ENCODE data around the gene BPIFB6. TPM values are rescaled to one million over a fixed set of nuclear protein-coding genes. Genes with fewer than 3 reads are reported as not detected.

BPIFB6 gene
- polyA plus RNA-seq, 2 of the 4 experiments (the other 2 are of a cell fraction) = not detected

DNA sequence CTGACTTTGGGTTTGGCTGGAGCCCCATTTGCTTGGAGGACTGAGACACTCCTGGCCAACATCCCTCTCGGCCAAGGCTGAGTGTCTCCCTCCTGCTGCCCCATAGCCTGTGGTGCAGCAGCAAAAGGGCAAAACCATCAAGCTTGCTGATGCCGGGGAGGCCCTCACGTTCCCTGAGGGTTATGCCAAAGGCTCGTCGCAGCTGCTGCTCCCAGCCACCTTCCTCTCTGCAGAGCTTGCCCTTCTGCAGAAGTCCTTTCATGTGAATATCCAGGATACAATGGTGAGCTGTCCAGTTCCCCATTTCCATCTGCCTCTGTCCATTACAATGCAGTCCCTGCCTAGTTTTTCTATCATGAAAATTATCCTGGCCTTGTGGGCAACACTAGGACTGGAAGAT is 6.0 kb downstream of the BPIFB6 start:
- no peak for FAIRE-seq
- CTCF ChIA-PET = no interaction called here
- 3% methylated on average over 5 of the region's 5 CpGs for WGBS (ENCODE audit: missing lambda C conversion rate)

DNA sequence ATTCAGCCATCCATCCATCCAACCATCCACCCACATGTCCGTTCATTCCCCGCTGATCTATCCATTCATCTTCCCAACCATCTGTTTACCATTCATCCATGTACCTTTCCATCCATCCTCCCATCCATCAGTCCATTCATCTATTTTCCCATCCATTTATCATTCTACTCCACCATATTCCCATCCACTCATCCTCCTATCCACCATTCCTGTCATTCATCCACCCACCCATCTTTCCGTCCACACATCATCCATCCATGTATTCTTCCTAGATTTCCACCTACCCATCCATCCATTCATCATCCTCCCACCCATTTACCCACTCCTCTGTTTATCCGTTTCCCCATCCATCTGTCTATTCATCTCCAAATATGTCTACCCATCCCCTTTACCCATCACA is 6.8 kb downstream of the BPIFB6 start:
- Histone ChIP-seq H3K9me3 (no peaks in the 10 kb centered on the region), H3K27ac (no peak overlapping the region), H3K4me2 (no peak overlapping the region), H3K4me3 (no peak overlapping the region), H3K4me1 (no peaks in the 10 kb centered on the region)
- TF ChIP-seq ZFP36 (IDR thresholded peaks at IDR 0.05; ENCODE audit: borderline replicate concordance, partially characterized antibody) (no peak), HOXB5 (CRISPR knock-in tag; IDR thresholded peaks at IDR 0.05) (no peak), TFCP2L1 (CRISPR knock-in tag; IDR thresholded peaks at IDR 0.05) (no peak), ZNF302 (CRISPR knock-in tag; IDR thresholded peaks at IDR 0.05) (no peak), REST (IDR thresholded peaks at IDR 0.05) (no peak), RAD21 (conservative IDR thresholded peaks at IDR 0.05 in 1 of 2, IDR thresholded peaks at IDR 0.05 in 1 of 2) (no peak), JUN (IDR thresholded peaks at IDR 0.05) (no peak), NPAS2 (CRISPR knock-in tag; IDR thresholded peaks at IDR 0.05; ENCODE audit: borderline replicate concordance) (no peak)
- ATAC-seq = no peak
- no peak for FAIRE-seq
- CTCF ChIA-PET = no interaction called here
- POLR2A ChIA-PET = no interaction called here
- DNase-seq (ENCODE audit: low read depth in 1 of 2, low spot score in 1 of 2) = no peak
- 55% methylated on average over 4 of the region's 4 CpGs for WGBS (ENCODE audit: missing lambda C conversion rate)

More for the DNA sequence above, 6.0 kb downstream of the BPIFB6 start:
- Histone ChIP-seq H3K4me2 (no peak overlapping the region), H3K27ac (no peak overlapping the region), H3K9me3 (no peaks in the 10 kb centered on the region), H3K4me3 (no peak overlapping the region), H3K4me1 (no peaks in the 10 kb centered on the region)
- POLR2A ChIA-PET = no interaction called here
- TF ChIP-seq PBX3 (IDR thresholded peaks at IDR 0.05) = no peak
- ATAC-seq = no peak
- no peak for DNase-seq (ENCODE audit: low read depth in 1 of 2, low spot score in 1 of 2)

DNA sequence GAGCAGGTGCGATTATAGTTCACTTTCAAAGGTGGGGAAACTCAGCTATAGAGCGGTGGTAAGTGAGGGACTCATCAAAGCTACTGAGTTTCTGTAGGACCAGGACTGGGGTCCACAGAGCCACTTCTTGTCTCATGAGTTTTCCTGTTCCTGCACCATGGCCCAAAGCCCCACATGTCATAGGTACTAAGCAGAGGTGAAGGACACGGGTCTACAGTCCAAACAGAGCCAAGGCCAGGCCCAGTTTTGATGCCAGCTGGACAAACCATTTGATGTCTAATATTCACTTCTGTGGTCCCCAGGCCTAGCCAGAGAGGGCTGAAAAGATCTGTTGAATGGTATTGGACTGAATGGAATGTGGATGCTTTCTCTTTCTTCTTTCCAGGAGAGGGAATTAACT is 11.0 kb downstream of the BPIFB6 start:
- Histone ChIP-seq H3K9me3 (no peaks in the 10 kb centered on the region), H3K4me2 (no peak overlapping the region), H3K4me3 (no peak overlapping the region), H3K4me1 (no peaks in the 10 kb centered on the region), H3K27ac (no peak overlapping the region)
- TF ChIP-seq HDAC2 (IDR thresholded peaks at IDR 0.05) = no peak
- no peak for TF ChIP-seq NPAS2 (CRISPR knock-in tag; IDR thresholded peaks at IDR 0.05; ENCODE audit: borderline replicate concordance)
- TF ChIP-seq JUNB (IDR thresholded peaks at IDR 0.05) = no peak
- no peak for TF ChIP-seq POLR2AphosphoS2 (conservative IDR thresholded peaks at IDR 0.05; ENCODE audit: low read length)
- FAIRE-seq (no peak), DNase-seq (ENCODE audit: low read depth in 1 of 2, low spot score in 1 of 2) (no peak), ATAC-seq (no peak)
- POLR2A ChIA-PET = no interaction called here
- CTCF ChIA-PET = interaction anchor here (1.0 to 1.5 kb wide), 5 partner anchors 8 to 58 kb away, joined by 3 to 5 read pairs (median 3); partner anchors contain the start of gene SUN5
- 44% methylated on average over 3 of the region's 3 CpGs for WGBS (ENCODE audit: missing lambda C conversion rate)

GRCh38 chr20:33042983-33043730 is 11.7 kb downstream of the BPIFB6 start:
- no peak overlapping the region for H3K4me3 ChIP-seq
- no peak overlapping the region for H3K27ac ChIP-seq
- WGBS (ENCODE audit: missing lambda C conversion rate) = 48% methylated on average over 2 of the region's 2 CpGs
- POLR2A ChIA-PET = no interaction called here
- no peak overlapping the region for H3K4me2 ChIP-seq
- CTCF ChIA-PET = interaction anchor here (1.0 to 1.4 kb wide), 4 partner anchors 8 to 141 kb away, joined by 3 to 4 read pairs (median 3); no protein-coding TSS in a partner anchor
- no peaks in the 10 kb centered on the region for H3K4me1 ChIP-seq
- H3K9me3 ChIP-seq = no peaks in the 10 kb centered on the region
- FAIRE-seq = no peak
- DNase-seq (ENCODE audit: low read depth in 1 of 2, low spot score in 1 of 2) = no peak
- ATAC-seq = no peak
- TF ChIP-seq PHF8 (IDR thresholded peaks at IDR 0.05; ENCODE audit: borderline replicate concordance, low read depth) (no peak), NR3C1 (IDR thresholded peaks at IDR 0.05) (no peak), ELK1 (IDR thresholded peaks at IDR 0.05; ENCODE audit: low read depth, low read length) (no peak), ZC3H11A (IDR thresholded peaks at IDR 0.05) (no peak), EP300 (IDR thresholded peaks at IDR 0.05) (no peak), CTCF (IDR thresholded peaks at IDR 0.05) (no peak), MYC (IDR thresholded peaks at IDR 0.05; ENCODE audit: borderline replicate concordance, low read length) (no peak), SREBF2 (IDR thresholded peaks at IDR 0.05) (no peak), SMC3 (IDR thresholded peaks at IDR 0.05) (no peak), CEBPB (IDR thresholded peaks at IDR 0.05) (no peak), NPAS2 (CRISPR knock-in tag; IDR thresholded peaks at IDR 0.05; ENCODE audit: borderline replicate concordance) (no peak)
- TF ChIP-seq, protein P1, sequence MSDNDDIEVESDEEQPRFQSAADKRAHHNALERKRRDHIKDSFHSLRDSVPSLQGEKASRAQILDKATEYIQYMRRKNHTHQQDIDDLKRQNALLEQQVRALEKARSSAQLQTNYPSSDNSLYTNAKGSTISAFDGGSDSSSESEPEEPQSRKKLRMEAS (IDR thresholded peaks at IDR 0.05) = no peak

All from A549 (cell line).